NCI-H82 (cell line): ENCODE measurements around the gene NDUFAF3.

Source experiments
- DNase-seq: peaks from one replicate; lab custom pipeline; 2025; lab: John Stamatoyannopoulos, UW

Gene NDUFAF3

GRCh38 chr3:49021813-49022687 is at the start of gene NDUFAF3:
NDUFAF3 (plus strand) TSS chr3:49022121; CDS start chr3:49022145, 24 bp downstream.
- peak; percentile 92 for DNase-seq

GRCh38 chr3:48974076-48974864 is 47.7 kb upstream of the NDUFAF3 start:
- peak; percentile 29 for DNase-seq

GRCh38 chr3:48979451-48979850 is 42.5 kb upstream of the NDUFAF3 start:
- DNase-seq, result no peak

GRCh38 chr3:48980295-48980694 is 41.6 kb upstream of the NDUFAF3 start:
- no peak for DNase-seq

- DNase-seq, result no peak
Measured at GRCh38 chr3:48982016-48982415, 39.9 kb upstream of the NDUFAF3 start.

GRCh38 chr3:48982686-48983085 is 39.2 kb upstream of the NDUFAF3 start:
- DNase-seq, result no peak

GRCh38 chr3:48983096-48983495 is 38.8 kb upstream of the NDUFAF3 start:
- no peak for DNase-seq

GRCh38 chr3:48984663-48985062 is 37.3 kb upstream of the NDUFAF3 start:
- no peak for DNase-seq

GRCh38 chr3:48985831-48986376 is 36.0 kb upstream of the NDUFAF3 start:
- DNase-seq, result no peak

- no peak for DNase-seq
Measured at GRCh38 chr3:48989126-48989795, 32.7 kb upstream of the NDUFAF3 start.

- DNase-seq, result peak; percentile 71
Measured at GRCh38 chr3:48989796-48990635, 31.9 kb upstream of the NDUFAF3 start, which contains the start of gene P4HTM. P4HTM (plus strand) TSS chr3:48990241; CDS start chr3:48990257, 16 bp downstream.

- DNase-seq, result peak; percentile 40
Measured at GRCh38 chr3:48990636-48991469, 31.1 kb upstream of the NDUFAF3 start.

GRCh38 chr3:48991851-48992545 is 29.9 kb upstream of the NDUFAF3 start:
- no peak for DNase-seq

- no peak for DNase-seq
Measured at GRCh38 chr3:48993834-48994233, 28.1 kb upstream of the NDUFAF3 start.

- no peak for DNase-seq
Measured at GRCh38 chr3:48996640-48997039, 25.3 kb upstream of the NDUFAF3 start.

- DNase-seq, result no peak
Measured at GRCh38 chr3:48997102-48997635, 24.8 kb upstream of the NDUFAF3 start.

GRCh38 chr3:48997714-48998637 is 23.9 kb upstream of the NDUFAF3 start:
- peak; percentile 13 for DNase-seq
